ENCODE data around the gene DHX9. TPM values are rescaled to one million over a fixed set of nuclear protein-coding genes. Genes with fewer than 3 reads are reported as not detected.

DHX9 gene
- total RNA-seq, 1 experiment from 2014 or later: 180 TPM

DNA sequence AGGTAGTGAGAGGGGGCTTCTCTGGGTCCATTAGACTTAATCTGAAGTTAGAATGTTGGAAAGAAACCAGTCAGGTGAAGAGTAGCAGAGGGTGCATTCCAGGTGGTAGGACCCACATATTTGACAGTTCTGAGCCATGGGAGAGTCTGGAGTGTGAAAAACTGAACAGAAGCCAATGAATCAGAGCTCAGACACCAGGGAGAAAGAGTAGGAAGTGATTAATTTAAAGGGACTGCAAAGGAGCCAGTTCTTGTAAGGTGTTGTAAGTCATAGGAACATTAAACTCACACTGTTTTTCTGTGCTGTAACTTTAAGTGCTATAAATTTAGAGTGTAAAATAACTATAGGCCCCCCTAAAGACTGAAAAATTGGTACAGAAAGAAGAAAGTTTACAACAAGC, 5.9 kb upstream of the DHX9 start:
- no peak overlapping the region for H3K4me3 ChIP-seq (ENCODE audit: low read depth in 2 of 2, low read length in 2 of 2)
- intact Hi-C loops (cut with micrococcal nuclease; ENCODE audit: unreplicated experiment) (no loop called here), in situ Hi-C loops (cut with HindIII; ENCODE audit: low pct_unique_long_range_greater_than_20kb, low sequenced_read_pairs) (no loop called here)
- no peaks in the 10 kb centered on the region; the same call in 1 of the 2 replicates for H3K36me3 ChIP-seq (ENCODE audit: control insufficient read depth, insufficient read depth, low read length)
- no peak for ATAC-seq
- no TSS peak for BruUV-seq (replicated peaks)
- TF ChIP-seq, protein P1, sequence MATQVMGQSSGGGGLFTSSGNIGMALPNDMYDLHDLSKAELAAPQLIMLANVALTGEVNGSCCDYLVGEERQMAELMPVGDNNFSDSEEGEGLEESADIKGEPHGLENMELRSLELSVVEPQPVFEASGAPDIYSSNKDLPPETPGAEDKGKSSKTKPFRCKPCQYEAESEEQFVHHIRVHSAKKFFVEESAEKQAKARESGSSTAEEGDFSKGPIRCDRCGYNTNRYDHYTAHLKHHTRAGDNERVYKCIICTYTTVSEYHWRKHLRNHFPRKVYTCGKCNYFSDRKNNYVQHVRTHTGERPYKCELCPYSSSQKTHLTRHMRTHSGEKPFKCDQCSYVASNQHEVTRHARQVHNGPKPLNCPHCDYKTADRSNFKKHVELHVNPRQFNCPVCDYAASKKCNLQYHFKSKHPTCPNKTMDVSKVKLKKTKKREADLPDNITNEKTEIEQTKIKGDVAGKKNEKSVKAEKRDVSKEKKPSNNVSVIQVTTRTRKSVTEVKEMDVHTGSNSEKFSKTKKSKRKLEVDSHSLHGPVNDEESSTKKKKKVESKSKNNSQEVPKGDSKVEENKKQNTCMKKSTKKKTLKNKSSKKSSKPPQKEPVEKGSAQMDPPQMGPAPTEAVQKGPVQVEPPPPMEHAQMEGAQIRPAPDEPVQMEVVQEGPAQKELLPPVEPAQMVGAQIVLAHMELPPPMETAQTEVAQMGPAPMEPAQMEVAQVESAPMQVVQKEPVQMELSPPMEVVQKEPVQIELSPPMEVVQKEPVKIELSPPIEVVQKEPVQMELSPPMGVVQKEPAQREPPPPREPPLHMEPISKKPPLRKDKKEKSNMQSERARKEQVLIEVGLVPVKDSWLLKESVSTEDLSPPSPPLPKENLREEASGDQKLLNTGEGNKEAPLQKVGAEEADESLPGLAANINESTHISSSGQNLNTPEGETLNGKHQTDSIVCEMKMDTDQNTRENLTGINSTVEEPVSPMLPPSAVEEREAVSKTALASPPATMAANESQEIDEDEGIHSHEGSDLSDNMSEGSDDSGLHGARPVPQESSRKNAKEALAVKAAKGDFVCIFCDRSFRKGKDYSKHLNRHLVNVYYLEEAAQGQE (IDR thresholded peaks at IDR 0.05; ENCODE audit: insufficient read depth in 1 of 2, low read depth in 2 of 2, low read length in 1 of 2): no peak
- TF ChIP-seq, protein P2, sequence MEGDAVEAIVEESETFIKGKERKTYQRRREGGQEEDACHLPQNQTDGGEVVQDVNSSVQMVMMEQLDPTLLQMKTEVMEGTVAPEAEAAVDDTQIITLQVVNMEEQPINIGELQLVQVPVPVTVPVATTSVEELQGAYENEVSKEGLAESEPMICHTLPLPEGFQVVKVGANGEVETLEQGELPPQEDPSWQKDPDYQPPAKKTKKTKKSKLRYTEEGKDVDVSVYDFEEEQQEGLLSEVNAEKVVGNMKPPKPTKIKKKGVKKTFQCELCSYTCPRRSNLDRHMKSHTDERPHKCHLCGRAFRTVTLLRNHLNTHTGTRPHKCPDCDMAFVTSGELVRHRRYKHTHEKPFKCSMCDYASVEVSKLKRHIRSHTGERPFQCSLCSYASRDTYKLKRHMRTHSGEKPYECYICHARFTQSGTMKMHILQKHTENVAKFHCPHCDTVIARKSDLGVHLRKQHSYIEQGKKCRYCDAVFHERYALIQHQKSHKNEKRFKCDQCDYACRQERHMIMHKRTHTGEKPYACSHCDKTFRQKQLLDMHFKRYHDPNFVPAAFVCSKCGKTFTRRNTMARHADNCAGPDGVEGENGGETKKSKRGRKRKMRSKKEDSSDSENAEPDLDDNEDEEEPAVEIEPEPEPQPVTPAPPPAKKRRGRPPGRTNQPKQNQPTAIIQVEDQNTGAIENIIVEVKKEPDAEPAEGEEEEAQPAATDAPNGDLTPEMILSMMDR (IDR thresholded peaks at IDR 0.05): no peak
- TF ChIP-seq SIN3A (IDR thresholded peaks at IDR 0.05; ENCODE audit: borderline replicate concordance, insufficient read depth, low read depth, low read length): no peak
- no peak for TF ChIP-seq POLR2AphosphoS5 (IDR thresholded peaks at IDR 0.05; ENCODE audit: low read depth, low read length)
- TF ChIP-seq TCF7L2 (IDR thresholded peaks at IDR 0.05; ENCODE audit: low read depth, low read length): no peak
- no peaks in the 10 kb centered on the region for H3K4me1 ChIP-seq (ENCODE audit: control insufficient read depth, insufficient read depth, low read length)
- POLR2A ChIA-PET: no interaction called here
- no peaks in the 10 kb centered on the region for H3K9me3 ChIP-seq (ENCODE audit: control insufficient read depth, insufficient read depth, low read depth, low read length)
- CTCF ChIA-PET: no interaction called here
- DNase-seq (ENCODE audit: low read depth, low spot score): no peak
- no peak overlapping the region for H3K27ac ChIP-seq (ENCODE audit: low read length)
- peaks cover 12% of the 10 kb centered on the region for H3K27me3 ChIP-seq (ENCODE audit: control insufficient read depth, insufficient read depth, low read length)

DNA sequence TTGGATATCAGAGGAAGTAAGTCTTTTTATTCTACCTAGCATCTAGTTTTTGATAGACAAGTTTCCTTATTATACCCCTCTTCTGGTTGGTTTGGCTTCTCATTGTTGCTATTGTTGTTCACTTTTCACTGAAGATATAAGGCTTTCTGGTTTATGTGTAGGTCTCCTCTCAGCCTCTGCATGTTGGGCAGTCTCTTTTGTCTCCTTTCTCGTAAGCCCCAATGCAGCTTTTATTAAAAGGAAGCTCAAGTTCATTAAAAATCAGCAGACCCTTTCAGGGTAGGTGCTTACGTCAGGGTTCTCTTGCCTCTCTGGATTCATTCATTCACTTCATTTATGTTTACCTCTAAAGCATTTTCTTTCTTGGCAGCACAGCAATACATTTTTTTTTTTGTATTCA, 4.8 kb upstream of the DHX9 start:
- ChIA-PET POLR2A (no interaction called here), CTCF (no interaction called here)
- Histone ChIP-seq H3K4me3 (ENCODE audit: low read depth in 2 of 2, low read length in 2 of 2) (no peak overlapping the region), H3K36me3 (ENCODE audit: control insufficient read depth, insufficient read depth, low read length) (no peaks in the 10 kb centered on the region; the same call in 1 of the 2 replicates), H3K4me1 (ENCODE audit: control insufficient read depth, insufficient read depth, low read length) (no peaks in the 10 kb centered on the region), H3K9me3 (ENCODE audit: control insufficient read depth, insufficient read depth, low read depth, low read length) (no peaks in the 10 kb centered on the region), H3K27me3 (ENCODE audit: control insufficient read depth, insufficient read depth, low read length) (peaks cover 4% of the 10 kb centered on the region), H3K27ac (ENCODE audit: low read length) (no peak overlapping the region)
- in situ Hi-C loops (cut with HindIII; ENCODE audit: low pct_unique_long_range_greater_than_20kb, low sequenced_read_pairs): no loop called here
- ATAC-seq: no peak
- TF ChIP-seq SIN3A (IDR thresholded peaks at IDR 0.05; ENCODE audit: borderline replicate concordance, insufficient read depth, low read depth, low read length): no peak
- no TSS peak for BruUV-seq (replicated peaks)
- intact Hi-C loops (cut with micrococcal nuclease; ENCODE audit: unreplicated experiment): no loop called here
- no peak for DNase-seq (ENCODE audit: low read depth, low spot score)

DNA sequence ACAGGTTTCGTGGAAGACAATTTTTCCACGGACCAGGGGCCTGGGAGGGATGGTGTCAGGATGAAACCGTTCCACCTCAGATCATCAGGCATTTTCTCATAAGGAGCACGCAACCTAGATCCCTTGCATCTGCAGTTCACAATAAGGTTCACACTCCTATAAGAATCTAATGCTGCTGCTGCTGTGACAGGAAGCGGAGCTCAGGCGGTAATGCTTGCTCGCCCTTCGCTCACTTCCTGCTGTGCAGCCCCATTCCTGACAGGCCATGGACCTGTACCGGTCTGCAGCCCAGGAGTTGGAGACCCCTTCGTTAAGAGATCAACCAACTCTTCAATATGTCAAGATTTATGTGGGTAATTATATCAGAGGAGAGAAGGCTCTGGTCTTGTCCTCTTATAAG, 3.3 kb upstream of the DHX9 start:
- no peaks in the 10 kb centered on the region for H3K27me3 ChIP-seq (ENCODE audit: control insufficient read depth, insufficient read depth, low read length)
- H3K4me3 ChIP-seq (ENCODE audit: low read depth in 2 of 2, low read length in 2 of 2): no peak overlapping the region
- in situ Hi-C loops (cut with HindIII; ENCODE audit: low pct_unique_long_range_greater_than_20kb, low sequenced_read_pairs) (no loop called here), intact Hi-C loops (cut with micrococcal nuclease; ENCODE audit: unreplicated experiment) (no loop called here)
- ATAC-seq (no peak), DNase-seq (ENCODE audit: low read depth, low spot score) (no peak)
- CTCF ChIA-PET: no interaction called here
- TF ChIP-seq, protein P1 (IDR thresholded peaks at IDR 0.05; ENCODE audit: insufficient read depth in 1 of 2, low read depth in 2 of 2, low read length in 1 of 2): no peak
- no peak for TF ChIP-seq TCF7L2 (IDR thresholded peaks at IDR 0.05; ENCODE audit: low read depth, low read length)
- TF ChIP-seq, protein P2 (IDR thresholded peaks at IDR 0.05): no peak
- TF ChIP-seq POLR2AphosphoS5 (IDR thresholded peaks at IDR 0.05; ENCODE audit: low read depth, low read length): no peak
- no peak for TF ChIP-seq SIN3A (IDR thresholded peaks at IDR 0.05; ENCODE audit: borderline replicate concordance, insufficient read depth, low read depth, low read length)
- H3K36me3 ChIP-seq (ENCODE audit: control insufficient read depth, insufficient read depth, low read length): no peaks in the 10 kb centered on the region; the same call in 1 of the 2 replicates
- H3K27ac ChIP-seq (ENCODE audit: low read length): no peak overlapping the region
- no peaks in the 10 kb centered on the region for H3K4me1 ChIP-seq (ENCODE audit: control insufficient read depth, insufficient read depth, low read length)
- H3K9me3 ChIP-seq (ENCODE audit: control insufficient read depth, insufficient read depth, low read depth, low read length): no peaks in the 10 kb centered on the region
- POLR2A ChIA-PET: no interaction called here
- no TSS peak for BruUV-seq (replicated peaks)

Data from Panc1 (cell line).